ENCODE results near the gene GNG8.

The GNG8 gene

DNA sequence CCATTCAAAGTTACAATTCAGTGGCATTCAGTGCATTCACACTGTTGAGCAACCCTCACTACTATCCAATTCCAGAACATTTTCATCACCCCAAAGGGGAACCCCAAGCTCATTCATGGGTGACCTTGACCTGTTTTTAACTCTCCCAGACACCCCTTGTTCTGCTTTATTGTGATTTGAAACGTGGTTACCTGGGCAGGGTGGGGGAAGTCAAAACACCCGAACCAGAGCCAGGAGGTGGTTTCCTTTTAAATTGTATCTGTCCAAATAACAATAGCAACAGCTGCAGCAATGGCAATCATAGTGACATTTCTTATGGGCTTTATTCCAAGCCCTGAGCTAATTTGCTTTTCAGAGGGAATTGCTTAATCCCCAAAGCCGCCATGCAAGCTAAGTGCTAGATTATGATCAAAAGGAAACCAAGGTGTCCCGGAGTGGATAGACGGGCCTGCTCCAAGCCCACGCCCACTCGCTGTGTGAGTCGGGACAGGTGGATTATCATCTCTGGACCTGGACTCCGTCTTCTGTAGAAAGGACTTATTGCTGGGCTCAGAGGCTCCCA lies 17.3 kb downstream of the GNG8 start:
- no peaks in the 10 kb centered on the region for H3K79me2 ChIP-seq (ENCODE audit: insufficient read depth, low read depth)
- no peaks in the 10 kb centered on the region for H3K36me3 ChIP-seq (ENCODE audit: insufficient read depth)
- no peak overlapping the region for H3K27ac ChIP-seq
- H3K4me3 ChIP-seq (IDR thresholded peaks at IDR 0.05; ENCODE audit: insufficient read depth, low read depth, low read length) = no peak overlapping the region
- TF ChIP-seq, protein P1, sequence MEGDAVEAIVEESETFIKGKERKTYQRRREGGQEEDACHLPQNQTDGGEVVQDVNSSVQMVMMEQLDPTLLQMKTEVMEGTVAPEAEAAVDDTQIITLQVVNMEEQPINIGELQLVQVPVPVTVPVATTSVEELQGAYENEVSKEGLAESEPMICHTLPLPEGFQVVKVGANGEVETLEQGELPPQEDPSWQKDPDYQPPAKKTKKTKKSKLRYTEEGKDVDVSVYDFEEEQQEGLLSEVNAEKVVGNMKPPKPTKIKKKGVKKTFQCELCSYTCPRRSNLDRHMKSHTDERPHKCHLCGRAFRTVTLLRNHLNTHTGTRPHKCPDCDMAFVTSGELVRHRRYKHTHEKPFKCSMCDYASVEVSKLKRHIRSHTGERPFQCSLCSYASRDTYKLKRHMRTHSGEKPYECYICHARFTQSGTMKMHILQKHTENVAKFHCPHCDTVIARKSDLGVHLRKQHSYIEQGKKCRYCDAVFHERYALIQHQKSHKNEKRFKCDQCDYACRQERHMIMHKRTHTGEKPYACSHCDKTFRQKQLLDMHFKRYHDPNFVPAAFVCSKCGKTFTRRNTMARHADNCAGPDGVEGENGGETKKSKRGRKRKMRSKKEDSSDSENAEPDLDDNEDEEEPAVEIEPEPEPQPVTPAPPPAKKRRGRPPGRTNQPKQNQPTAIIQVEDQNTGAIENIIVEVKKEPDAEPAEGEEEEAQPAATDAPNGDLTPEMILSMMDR (conservative IDR thresholded peaks at IDR 0.05; ENCODE audit: low read depth, low read length) = no peak
- H3K27me3 ChIP-seq (ENCODE audit: insufficient read depth, low read depth) = peaks cover 89% of the 10 kb centered on the region
- peaks cover 9% of the 10 kb centered on the region for H3K4me1 ChIP-seq (ENCODE audit: low read depth, poor library complexity, severe bottlenecking)
- H4K20me1 ChIP-seq (ENCODE audit: insufficient read depth) = no peaks in the 10 kb centered on the region
- H3K9ac ChIP-seq = no peak overlapping the region
- no peak overlapping the region for H2AFZ ChIP-seq (ENCODE audit: low read depth)
- no peak overlapping the region for H3K4me2 ChIP-seq

DNA sequence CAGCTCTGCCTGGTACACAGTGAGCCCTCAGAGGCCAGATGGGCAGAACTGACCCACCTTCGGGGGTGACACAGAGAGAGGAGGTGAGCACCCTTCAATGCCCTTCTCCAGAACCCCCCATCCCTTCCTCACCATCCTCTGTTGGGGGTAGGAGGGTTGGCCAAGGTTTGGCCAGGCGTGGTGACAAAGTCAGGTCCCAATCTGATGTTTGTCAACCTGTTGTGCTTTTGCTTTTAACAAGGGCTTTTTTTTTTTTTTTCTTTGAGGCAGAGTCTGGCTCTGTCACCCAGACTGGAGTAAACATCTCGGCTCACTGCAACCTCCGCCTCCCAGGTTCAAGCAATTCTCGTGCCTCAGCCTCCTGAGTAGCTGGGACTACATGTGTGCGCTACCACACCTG lies 18.4 kb downstream of the GNG8 start:
- H3K27ac ChIP-seq = no peak overlapping the region
- H3K4me3 ChIP-seq (IDR thresholded peaks at IDR 0.05; ENCODE audit: insufficient read depth, low read depth, low read length) = no peak overlapping the region
- peaks cover 93% of the 10 kb centered on the region for H3K27me3 ChIP-seq (ENCODE audit: insufficient read depth, low read depth)
- H4K20me1 ChIP-seq (ENCODE audit: insufficient read depth) = no peaks in the 10 kb centered on the region
- no peaks in the 10 kb centered on the region for H3K36me3 ChIP-seq (ENCODE audit: insufficient read depth)
- peaks cover 10% of the 10 kb centered on the region for H3K4me1 ChIP-seq (ENCODE audit: low read depth, poor library complexity, severe bottlenecking)
- H2AFZ ChIP-seq (ENCODE audit: low read depth) = no peak overlapping the region
- H3K79me2 ChIP-seq (ENCODE audit: insufficient read depth, low read depth) = no peaks in the 10 kb centered on the region
- TF ChIP-seq, protein P1 (conservative IDR thresholded peaks at IDR 0.05; ENCODE audit: low read depth, low read length) = no peak
- no peak overlapping the region for H3K4me2 ChIP-seq
- H3K9ac ChIP-seq = no peak overlapping the region

DNA sequence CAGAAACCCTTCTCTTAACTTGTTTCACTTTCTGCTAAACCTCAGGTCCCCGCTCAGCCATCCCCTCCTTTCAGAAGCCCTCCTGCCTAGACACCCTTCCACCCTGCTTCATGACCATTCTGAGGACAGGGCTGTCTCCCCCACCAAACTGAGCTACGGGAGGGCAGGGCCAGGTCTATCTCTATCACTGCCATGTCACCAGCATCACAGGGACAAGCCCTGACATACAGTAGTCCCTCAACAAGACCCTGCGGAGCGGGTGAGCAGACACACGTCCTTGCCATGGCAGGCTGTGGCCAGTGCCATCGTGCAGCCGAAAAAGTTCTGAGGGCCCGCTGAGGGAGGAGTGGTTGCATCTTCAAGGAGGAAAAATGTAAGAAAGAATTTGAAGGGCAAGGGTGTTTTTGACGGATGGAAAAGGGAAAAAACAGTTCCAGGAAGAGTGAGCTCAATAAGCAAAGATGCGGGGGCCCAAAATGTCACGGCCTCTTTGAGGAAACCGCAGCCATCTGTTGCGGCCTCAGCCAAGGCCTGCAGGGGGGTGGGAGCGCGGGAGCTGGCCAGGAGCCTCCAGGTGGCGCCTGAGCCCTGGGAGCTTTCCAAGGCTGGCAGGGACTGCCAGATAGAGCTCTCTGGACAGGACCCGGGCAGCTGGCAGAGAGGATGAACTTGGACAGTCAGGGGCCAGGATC lies 19.2 kb downstream of the GNG8 start:
- no peaks in the 10 kb centered on the region for H3K36me3 ChIP-seq (ENCODE audit: insufficient read depth)
- H3K27ac ChIP-seq = no peak overlapping the region
- no peaks in the 10 kb centered on the region for H3K79me2 ChIP-seq (ENCODE audit: insufficient read depth, low read depth)
- H4K20me1 ChIP-seq (ENCODE audit: insufficient read depth) = no peaks in the 10 kb centered on the region
- H3K4me3 ChIP-seq (IDR thresholded peaks at IDR 0.05; ENCODE audit: insufficient read depth, low read depth, low read length) = no peak overlapping the region
- no peak overlapping the region for H2AFZ ChIP-seq (ENCODE audit: low read depth)
- no peak overlapping the region for H3K9ac ChIP-seq
- peaks cover 18% of the 10 kb centered on the region for H3K4me1 ChIP-seq (ENCODE audit: low read depth, poor library complexity, severe bottlenecking)
- peak overlapping the region; percentile 49 for H3K4me2 ChIP-seq
- H3K27me3 ChIP-seq (ENCODE audit: insufficient read depth, low read depth) = peaks cover 93% of the 10 kb centered on the region
- TF ChIP-seq, protein P1 (conservative IDR thresholded peaks at IDR 0.05; ENCODE audit: low read depth, low read length) = peak; percentile 31; the same call in 1 of the 2 replicates

DNA sequence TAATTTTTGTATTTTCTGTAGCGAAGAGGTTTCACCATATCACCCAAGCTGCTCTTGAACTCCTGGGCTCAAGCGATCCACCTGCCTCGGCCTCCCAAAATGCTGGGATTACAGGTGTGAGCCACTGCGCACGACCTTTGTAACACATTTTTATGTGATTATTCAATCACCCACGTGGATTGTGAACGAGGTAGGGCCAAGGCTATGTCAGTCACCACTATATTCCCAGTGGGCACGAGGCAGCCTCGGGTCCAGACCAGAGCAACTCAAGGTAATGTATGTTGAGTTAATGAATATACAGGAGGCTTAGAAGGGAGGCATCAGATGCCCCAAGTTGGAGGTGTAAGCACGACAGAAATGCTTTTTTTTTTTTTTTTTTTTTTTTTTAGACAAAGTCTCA lies 20.0 kb downstream of the GNG8 start:
- Histone ChIP-seq H3K79me2 (ENCODE audit: insufficient read depth, low read depth) (no peaks in the 10 kb centered on the region), H3K4me2 (no peak overlapping the region), H3K4me1 (ENCODE audit: low read depth, poor library complexity, severe bottlenecking) (peaks cover 27% of the 10 kb centered on the region), H3K36me3 (ENCODE audit: insufficient read depth) (no peaks in the 10 kb centered on the region), H3K9ac (no peak overlapping the region), H4K20me1 (ENCODE audit: insufficient read depth) (no peaks in the 10 kb centered on the region), H2AFZ (ENCODE audit: low read depth) (no peak overlapping the region), H3K27ac (no peak overlapping the region), H3K4me3 (IDR thresholded peaks at IDR 0.05; ENCODE audit: insufficient read depth, low read depth, low read length) (no peak overlapping the region), H3K27me3 (ENCODE audit: insufficient read depth, low read depth) (peaks cover 89% of the 10 kb centered on the region)
- TF ChIP-seq, protein P1 (conservative IDR thresholded peaks at IDR 0.05; ENCODE audit: low read depth, low read length) = no peak

All from KMS-11 (cell line).